Suppressor macrophage (primary cell): ENCODE data around the gene PCDHB9.
"Not testable (repeated sequence)": the region's sequence is repeated elsewhere in the genome, so short reads cannot be mapped to it uniquely, and the experiment has no call there.

Experiments used
- DNase-seq, 4 experiments: peaks; one replicate each; pipeline ENCODE4 v3.0.0-alpha.2; 2020 to 2022

The PCDHB9 gene

DNA sequence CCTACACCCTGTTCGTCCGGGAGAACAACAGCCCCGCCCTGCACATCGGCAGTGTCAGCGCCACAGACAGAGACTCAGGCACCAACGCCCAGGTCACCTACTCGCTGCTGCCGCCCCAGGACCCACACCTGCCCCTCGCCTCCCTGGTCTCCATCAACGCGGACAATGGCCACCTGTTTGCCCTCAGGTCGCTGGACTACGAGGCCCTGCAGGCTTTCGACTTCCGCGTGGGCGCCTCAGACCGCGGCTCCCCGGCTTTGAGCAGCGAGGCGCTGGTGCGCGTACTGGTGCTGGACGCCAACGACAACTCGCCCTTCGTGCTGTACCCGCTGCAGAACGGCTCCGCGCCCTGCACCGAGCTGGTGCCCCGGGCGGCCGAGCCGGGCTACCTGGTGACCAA is 1.7 kb downstream of the PCDHB9 start:
- not testable (repeated sequence) for DNase-seq

DNA sequence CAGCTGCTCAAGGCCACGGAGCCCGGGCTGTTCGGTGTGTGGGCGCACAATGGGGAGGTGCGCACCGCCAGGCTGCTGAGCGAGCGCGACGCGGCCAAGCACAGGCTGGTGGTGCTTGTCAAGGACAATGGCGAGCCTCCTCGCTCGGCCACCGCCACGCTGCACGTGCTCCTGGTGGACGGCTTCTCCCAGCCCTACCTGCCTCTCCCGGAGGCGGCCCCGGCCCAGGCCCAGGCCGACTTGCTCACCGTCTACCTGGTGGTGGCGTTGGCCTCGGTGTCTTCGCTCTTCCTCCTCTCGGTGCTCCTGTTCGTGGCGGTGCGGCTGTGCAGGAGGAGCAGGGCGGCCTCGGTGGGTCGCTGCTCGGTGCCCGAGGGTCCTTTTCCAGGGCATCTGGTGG is 2.2 kb downstream of the PCDHB9 start:
- not testable (repeated sequence) for DNase-seq

DNA sequence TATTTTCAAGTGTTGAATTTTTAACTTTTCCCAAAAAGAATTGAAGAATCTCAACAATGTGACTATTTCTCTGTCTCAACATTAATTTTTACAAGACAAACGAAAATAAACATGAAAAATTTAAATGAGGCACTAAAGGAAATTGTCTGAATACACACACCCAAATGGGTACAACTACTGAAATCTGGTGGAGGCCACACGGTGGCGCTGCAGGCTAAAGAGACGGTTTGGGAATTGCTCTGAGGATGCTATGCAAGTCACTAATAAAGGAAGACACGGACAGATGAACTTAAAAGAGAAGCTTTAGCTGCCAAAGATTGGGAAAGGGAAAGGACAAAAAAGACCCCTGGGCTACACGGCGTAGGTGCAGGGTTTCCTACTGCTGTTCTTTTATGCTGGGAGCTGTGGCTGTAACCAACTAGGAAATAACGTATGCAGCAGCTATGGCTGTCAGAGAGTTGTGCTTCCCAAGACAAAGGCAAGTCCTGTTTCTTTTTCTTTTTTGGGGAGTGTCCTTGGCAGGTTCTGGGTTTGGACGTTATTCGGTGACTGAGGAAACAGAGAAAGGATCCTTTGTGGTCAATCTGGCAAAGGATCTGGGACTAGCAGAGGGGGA is 5.3 kb downstream of the PCDHB9 start, which contains the start of gene PCDHB10:
PCDHB10 (plus strand) TSS at position 244 of the 616 bp plus-strand sequence; CDS start at position 444, 200 bp downstream.
- peak; percentile 2 to 26 (median 16) for DNase-seq

DNA sequence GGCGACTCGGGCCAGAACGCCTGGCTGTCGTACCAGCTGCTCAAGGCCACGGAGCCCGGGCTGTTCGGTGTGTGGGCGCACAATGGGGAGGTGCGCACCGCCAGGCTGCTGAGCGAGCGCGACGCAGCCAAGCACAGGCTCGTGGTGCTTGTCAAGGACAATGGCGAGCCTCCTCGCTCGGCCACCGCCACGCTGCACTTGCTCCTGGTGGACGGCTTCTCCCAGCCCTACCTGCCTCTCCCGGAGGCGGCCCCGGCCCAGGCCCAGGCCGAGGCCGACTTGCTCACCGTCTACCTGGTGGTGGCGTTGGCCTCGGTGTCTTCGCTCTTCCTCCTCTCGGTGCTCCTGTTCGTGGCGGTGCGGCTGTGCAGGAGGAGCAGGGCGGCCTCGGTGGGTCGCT is 7.4 kb downstream of the PCDHB9 start:
- DNase-seq: not testable (repeated sequence)

DNA sequence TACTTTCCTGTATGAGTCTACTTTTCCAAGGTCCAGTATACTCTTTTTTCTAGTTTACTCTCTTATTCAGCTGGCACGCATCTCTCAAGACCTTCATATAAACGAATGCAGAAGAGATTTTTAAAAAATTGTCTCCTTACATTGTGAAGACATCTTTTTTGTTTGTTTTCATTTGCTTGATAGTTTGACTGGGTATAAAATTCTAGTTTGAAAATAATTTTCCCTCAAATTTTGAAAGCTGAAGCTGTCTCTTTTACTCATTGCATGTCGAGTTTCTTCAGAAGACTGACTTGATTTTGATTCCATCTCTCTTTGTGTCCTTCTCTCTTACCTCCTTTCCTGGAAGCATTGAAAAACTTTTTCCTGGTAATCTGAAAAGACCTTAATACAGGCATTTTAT is 9.4 kb downstream of the PCDHB9 start:
- no peak for DNase-seq

DNA sequence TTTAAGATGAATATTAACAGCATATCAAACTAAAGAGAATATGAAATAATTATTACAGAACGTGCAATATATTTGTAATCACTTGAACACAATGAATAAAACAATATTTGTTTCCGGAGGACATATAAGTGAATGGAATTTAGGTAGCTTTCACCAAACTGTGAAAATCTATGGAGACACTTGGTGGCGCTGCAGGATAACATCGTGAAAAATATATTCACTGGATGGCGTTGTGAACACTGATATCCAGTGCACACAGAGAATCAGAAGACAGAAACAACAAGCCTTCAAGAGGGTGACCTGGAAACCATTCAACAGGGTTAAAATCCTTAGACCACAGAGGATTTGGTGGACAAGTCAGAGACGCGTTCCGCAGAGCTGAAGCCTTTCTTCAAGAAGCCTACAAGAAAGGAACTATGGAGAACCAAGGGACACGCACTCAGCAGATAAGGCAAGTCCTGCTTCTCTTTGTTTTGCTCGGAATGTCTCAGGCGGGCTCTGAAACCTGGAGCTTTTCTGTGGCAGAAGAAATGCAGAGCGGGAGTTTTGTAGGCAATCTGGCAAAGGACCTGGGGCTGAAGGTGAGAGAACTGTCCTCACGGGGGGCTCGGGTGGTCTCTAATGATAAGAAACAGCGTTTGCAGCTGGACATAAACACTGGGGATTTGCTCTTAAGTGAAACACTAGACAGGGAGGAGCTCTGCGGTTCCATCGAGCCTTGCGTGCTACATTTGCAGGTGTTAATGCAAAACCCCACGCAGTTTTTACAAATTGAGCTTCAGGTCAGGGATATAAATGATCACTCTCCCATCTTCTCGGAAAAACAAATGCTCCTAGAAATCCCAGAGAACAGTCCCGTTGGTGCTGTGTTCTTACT is 12.6 kb downstream of the PCDHB9 start, which contains the start of gene PCDHB11:
PCDHB11 (plus strand) TSS at position 269 of the 877 bp plus-strand sequence; CDS start at position 417, 148 bp downstream.
- DNase-seq: no peak

DNA sequence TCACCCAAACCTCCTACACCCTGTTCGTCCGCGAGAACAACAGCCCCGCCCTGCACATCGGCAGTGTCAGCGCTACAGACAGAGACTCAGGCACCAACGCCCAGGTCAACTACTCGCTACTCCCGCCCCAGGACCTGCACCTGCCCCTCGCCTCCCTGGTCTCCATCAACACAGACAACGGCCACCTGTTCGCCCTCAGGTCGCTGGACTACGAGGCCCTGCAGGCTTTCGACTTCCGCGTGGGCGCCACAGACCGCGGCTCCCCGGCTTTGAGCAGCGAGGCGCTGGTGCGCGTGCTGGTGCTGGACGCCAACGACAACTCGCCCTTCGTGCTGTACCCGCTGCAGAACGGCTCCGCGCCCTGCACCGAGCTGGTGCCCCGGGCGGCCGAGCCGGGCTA is 14.2 kb downstream of the PCDHB9 start:
- not testable (repeated sequence) for DNase-seq

DNA sequence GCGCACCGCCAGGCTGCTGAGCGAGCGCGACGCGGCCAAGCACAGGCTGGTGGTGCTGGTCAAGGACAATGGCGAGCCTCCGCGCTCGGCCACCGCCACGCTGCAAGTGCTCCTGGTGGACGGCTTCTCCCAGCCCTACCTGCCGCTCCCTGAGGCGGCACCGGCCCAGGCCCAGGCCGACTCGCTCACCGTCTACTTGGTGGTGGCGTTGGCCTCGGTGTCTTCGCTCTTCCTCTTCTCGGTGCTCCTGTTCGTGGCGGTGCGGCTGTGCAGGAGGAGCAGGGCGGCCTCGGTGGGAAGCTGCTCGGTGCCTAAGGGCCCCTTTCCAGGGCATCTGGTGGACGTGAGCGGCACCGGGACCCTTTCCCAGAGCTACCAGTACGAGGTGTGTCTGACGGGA is 14.7 kb downstream of the PCDHB9 start:
- DNase-seq: not testable (repeated sequence)

DNA sequence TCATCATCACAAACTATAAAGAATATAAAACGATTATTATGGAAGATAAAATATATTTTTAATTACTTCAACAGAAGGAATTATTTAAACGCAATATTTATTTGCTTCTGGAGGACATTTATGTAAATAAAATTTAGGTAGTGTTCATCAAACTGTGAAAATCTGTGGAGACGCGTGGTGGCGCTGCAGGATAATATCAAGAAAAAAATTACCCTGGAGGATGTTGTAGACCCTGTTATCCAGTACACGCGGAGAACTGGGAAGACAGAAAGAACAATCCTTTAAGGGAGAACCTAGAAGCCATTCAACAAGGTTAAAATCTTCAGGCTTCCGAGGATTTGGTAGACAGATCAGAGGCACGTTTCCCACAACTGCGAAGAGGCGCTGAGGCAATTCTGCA is 21.5 kb downstream of the PCDHB9 start, which contains the start of gene PCDHB12:
PCDHB12 (plus strand) TSS at position 242 of the 400 bp plus-strand sequence. CDS start 189 bp downstream, outside the sequence.
- DNase-seq: no peak

DNA sequence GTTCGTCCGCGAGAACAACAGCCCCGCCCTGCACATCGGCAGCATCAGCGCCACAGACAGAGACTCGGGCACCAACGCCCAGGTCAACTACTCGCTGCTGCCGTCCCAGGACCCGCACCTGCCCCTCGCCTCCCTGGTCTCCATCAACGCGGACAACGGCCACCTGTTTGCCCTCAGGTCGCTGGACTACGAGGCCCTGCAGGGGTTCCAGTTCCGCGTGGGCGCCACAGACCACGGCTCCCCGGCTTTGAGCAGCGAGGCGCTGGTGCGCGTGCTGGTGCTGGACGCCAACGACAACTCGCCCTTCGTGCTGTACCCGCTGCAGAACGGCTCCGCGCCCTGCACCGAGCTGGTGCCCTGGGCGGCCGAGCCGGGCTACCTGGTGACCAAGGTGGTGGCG is 23.3 kb downstream of the PCDHB9 start:
- DNase-seq: not testable (repeated sequence)

DNA sequence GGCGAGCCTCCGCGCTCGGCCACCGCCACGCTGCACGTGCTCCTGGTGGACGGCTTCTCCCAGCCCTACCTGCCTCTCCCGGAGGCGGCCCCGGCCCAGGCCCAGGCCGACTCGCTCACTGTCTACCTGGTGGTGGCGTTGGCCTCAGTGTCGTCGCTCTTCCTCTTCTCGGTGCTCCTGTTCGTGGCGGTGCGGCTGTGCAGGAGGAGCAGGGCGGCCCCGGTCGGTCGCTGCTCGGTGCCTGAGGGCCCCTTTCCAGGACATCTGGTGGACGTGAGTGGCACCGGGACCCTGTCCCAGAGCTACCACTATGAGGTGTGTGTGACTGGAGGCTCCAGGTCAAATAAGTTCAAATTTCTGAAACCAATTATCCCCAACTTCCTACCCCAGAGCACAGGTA is 23.9 kb downstream of the PCDHB9 start:
- DNase-seq: not testable (repeated sequence)

DNA sequence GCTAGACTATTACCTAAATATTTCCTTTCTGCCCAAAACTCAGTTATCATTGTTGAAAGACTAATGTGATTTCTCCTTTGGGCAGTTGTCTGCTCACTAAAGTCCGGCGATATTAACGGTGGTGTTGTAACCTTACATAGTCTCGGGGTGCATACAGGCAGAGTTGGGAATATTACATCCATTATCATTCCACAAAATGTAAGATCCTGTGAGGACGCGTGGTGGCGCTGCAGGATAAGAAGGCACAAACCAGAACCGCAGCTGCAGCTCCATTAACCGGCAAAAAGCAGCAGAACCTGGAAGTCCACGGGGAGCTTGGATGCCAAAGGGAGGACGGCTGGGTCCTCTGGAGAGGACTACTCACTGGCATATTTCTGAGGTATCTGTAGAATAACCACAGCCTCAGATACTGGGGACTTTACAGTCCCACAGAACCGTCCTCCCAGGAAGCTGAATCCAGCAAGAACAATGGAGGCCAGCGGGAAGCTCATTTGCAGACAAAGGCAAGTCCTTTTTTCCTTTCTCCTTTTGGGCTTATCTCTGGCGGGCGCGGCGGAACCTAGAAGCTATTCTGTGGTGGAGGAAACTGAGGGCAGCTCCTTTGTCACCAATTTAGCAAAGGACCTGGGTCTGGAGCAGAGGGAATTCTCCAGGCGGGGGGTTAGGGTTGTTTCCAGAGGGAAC is 26.8 kb downstream of the PCDHB9 start, which contains the start of gene PCDHB13:
PCDHB13 (plus strand) TSS at position 264 of the 684 bp plus-strand sequence; CDS start at position 469, 205 bp downstream.
- peak in 2 of 4 experiments; percentile 2 to 10 for DNase-seq

DNA sequence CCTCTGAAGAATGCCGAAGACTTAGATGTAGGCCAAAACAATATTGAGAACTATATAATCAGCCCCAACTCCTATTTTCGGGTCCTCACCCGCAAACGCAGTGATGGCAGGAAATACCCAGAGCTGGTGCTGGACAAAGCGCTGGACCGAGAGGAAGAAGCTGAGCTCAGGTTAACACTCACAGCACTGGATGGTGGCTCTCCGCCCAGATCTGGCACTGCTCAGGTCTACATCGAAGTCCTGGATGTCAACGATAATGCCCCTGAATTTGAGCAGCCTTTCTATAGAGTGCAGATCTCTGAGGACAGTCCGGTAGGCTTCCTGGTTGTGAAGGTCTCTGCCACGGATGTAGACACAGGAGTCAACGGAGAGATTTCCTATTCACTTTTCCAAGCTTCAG is 27.6 kb downstream of the PCDHB9 start:
- DNase-seq: not testable (repeated sequence)

DNA sequence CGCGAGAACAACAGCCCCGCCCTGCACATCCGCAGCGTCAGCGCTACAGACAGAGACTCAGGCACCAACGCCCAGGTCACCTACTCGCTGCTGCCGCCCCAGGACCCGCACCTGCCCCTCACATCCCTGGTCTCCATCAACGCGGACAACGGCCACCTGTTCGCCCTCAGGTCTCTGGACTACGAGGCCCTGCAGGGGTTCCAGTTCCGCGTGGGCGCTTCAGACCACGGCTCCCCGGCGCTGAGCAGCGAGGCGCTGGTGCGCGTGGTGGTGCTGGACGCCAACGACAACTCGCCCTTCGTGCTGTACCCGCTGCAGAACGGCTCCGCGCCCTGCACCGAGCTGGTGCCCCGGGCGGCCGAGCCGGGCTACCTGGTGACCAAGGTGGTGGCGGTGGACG is 28.5 kb downstream of the PCDHB9 start:
- not testable (repeated sequence) for DNase-seq

DNA sequence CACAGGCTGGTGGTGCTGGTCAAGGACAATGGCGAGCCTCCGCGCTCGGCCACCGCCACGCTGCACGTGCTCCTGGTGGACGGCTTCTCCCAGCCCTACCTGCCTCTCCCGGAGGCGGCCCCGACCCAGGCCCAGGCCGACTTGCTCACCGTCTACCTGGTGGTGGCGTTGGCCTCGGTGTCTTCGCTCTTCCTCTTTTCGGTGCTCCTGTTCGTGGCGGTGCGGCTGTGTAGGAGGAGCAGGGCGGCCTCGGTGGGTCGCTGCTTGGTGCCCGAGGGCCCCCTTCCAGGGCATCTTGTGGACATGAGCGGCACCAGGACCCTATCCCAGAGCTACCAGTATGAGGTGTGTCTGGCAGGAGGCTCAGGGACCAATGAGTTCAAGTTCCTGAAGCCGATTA is 29.1 kb downstream of the PCDHB9 start:
- DNase-seq: not testable (repeated sequence)

DNA sequence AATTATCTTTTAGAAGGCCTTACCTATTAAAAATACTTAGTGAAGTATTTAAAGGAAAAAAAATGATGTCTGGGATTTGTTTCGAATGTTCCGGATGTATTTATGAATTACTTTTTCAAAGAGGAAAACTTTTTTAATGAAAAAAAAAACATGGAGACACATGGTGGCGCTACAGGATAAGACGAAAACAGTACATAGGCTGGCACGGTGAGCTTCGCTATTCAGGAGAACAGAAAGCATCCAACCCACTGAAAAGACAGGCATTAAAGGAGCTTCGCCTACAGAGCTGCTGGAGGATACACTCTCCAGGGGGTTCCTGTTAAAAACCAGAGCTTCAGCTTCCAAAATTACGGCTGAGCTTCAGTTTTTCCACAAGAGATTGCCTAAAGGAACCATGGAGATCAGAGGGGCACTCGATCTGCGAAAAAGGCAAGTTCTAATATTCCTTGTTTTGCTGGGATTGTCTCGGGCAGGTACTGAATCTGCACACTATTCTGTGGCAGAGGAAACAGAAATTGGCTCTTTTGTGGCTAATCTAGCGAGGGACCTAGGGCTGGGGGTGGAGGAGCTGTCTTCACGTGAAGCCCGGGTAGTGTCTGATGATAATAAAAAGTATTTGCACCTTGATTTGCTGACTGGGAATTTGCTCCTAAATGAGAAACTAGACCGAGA is 36.3 kb downstream of the PCDHB9 start, which contains the start of gene PCDHB14:
PCDHB14 (plus strand) TSS at position 232 of the 672 bp plus-strand sequence; CDS start at position 395, 163 bp downstream.
- peak in 2 of 4 experiments; percentile 1 to 5 for DNase-seq

DNA sequence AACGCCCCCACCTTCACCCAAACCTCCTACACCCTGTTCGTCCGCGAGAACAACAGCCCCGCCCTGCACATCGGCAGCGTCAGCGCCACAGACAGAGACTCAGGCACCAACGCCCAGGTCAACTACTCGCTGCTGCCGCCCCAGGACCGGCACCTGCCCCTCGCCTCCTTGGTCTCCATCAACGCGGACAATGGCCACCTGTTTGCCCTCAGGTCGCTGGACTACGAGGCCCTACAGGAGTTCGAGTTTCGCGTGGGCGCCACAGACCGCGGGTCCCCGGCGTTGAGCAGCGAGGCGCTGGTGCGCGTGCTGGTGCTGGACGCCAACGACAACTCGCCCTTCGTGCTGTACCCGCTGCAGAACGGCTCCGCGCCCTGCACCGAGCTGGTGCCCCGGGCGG is 37.9 kb downstream of the PCDHB9 start:
- not testable (repeated sequence) for DNase-seq

DNA sequence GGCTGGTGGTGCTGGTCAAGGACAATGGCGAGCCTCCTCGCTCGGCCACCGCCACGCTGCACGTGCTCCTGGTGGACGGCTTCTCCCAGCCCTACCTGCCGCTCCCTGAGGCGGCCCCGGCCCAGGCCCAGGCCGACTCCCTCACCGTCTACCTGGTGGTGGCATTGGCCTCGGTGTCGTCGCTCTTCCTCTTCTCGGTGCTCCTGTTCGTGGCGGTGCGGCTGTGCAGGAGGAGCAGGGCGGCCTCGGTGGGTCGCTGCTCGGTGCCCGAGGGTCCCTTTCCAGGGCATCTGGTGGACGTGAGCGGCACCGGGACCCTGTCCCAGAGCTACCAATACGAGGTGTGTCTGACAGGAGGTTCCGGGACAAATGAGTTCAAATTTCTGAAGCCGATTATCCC is 38.5 kb downstream of the PCDHB9 start:
- not testable (repeated sequence) for DNase-seq

DNA sequence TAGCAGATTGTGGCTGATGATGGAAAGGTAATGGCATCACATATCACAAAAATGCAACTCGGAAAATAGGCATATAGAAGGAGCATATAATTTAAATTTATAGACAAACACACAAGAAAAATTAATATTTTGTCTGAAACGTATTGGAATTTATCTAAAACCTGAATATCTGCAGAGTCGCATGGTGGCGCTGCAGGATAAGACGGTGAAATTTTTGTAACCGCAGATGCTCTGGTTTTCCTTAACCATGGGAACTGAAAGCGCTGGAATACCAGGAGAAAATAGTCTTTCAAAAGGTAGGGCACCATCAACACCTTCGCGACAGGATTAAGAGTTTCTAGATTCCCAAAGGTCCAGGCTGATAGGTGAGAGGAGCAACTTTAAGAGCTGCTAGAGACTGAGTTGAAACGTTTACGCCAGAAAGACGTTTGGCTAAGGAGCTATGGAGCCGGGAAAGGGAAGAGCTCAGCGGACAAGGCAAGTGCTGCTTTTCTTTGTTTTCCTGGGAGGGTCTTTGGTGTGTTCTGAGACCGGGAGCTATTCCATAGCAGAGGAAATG is 47.2 kb downstream of the PCDHB9 start:
- DNase-seq: no peak

DNA sequence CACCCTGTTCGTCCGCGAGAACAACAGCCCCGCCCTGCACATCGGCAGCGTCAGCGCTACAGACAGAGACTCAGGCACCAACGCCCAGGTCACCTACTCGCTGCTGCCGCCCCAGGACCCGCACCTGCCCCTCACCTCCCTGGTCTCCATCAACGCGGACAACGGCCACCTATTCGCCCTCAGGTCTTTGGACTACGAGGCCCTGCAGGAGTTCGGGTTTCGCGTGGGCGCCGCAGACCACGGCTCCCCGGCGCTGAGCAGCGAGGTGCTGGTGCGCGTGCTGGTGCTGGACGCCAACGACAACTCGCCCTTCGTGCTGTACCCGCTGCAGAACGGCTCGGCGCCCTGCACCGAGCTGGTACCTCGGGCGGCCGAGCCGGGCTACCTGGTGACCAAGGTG is 49.0 kb downstream of the PCDHB9 start:
- not testable (repeated sequence) for DNase-seq

DNA sequence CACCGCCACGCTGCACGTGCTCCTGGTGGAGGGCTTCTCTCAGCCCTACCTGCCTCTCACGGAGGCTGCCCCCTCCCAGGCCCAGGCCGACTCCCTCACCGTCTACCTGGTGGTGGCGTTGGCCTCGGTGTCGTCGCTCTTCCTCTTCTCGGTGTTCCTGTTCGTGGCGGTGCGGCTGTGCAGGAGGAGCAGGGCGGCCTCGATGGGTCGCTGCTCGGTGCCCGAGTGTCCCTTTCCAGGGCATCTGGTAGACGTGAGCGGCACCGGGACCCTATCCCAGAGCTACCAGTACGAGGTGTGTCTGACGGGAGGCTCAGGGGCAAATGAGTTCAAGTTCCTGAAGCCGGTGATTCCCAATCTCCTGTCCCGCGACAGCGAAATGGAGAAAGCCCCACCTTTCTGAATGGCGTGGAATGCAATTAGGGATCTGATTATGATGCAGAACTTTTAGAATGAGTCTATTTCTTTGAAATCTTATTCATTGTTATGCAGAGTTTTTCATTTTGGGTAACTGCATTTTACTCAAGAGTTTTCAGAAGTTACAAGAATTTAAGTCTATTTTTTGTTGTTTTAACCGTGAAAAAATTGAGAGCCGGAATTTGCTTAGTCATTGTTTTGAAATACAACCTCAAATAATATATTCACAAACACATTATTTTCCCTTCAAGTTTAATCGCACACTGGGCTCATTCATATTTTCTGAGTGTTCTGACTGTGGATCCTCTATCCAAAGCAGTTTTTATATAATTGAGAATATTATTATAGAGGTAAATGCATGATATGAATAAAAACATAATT is 49.8 kb downstream of the PCDHB9 start:
- DNase-seq: no peak
